ENCODE results near the gene HAAO. TPM values are rescaled to one million over a fixed set of nuclear protein-coding genes. Genes with fewer than 3 reads are reported as not detected.
A peak's percentile ranks its signal among the peaks of the same experiment; 100 is the strongest.

HAAO gene
- total RNA-seq, 1 donor from 2014 or later: 8.5 TPM

DNA sequence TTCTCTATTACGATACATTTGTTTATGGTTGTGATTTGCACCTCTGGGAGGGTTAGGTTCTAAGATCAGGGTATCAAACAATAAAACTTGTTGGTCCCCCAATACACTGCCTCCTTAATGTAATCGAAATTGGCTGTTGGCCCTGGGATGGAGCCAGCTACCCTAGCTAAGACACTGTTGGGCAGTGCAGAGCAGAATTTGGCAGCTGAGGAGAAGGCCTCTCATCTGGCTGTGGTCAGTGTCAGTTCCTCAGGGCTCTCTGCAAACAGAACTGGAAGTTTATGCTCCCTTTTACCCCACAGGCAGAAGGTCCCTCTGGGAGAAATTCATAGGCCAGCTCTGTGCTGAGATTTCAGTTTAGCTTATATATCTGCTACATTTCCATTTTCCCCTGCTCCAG lies 8.6 kb upstream of the HAAO start:
- H3K4me3 Mint-ChIP-seq (ENCODE audit: unreplicated experiment): no peak overlapping the region
- no peaks in the 10 kb centered on the region for H3K36me3 Mint-ChIP-seq (ENCODE audit: low read depth)
- no peaks in the 10 kb centered on the region for H3K27me3 Mint-ChIP-seq (ENCODE audit: low read depth)
- H3K4me1 Mint-ChIP-seq (ENCODE audit: low read depth): peaks cover 24% of the 10 kb centered on the region
- no peak for TF ChIP-seq CTCF (IDR thresholded peaks at IDR 0.05)
- peak overlapping the region; percentile 78 for H3K27ac Mint-ChIP-seq (ENCODE audit: unreplicated experiment)
- no peak for DNase-seq (ENCODE audit: low spot score)
- no peaks in the 10 kb centered on the region for H3K9me3 Mint-ChIP-seq (ENCODE audit: low read depth)

- Mint-ChIP-seq H3K9me3 (ENCODE audit: low read depth) (no peaks in the 10 kb centered on the region), H3K27me3 (ENCODE audit: low read depth) (no peaks in the 10 kb centered on the region), H3K36me3 (ENCODE audit: low read depth) (no peaks in the 10 kb centered on the region), H3K27ac (ENCODE audit: unreplicated experiment) (peak overlapping the region; percentile 78), H3K4me3 (ENCODE audit: unreplicated experiment) (no peak overlapping the region), H3K4me1 (ENCODE audit: low read depth) (peaks cover 29% of the 10 kb centered on the region)
- no peak for DNase-seq (ENCODE audit: low spot score)
- TF ChIP-seq CTCF (IDR thresholded peaks at IDR 0.05): no peak
Observed at GRCh38 chr2:42800461-42800962, 8.1 kb upstream of the HAAO start.

- DNase-seq (ENCODE audit: low spot score): no peak
- no peaks in the 10 kb centered on the region for H3K27me3 Mint-ChIP-seq (ENCODE audit: low read depth)
- no peak overlapping the region for H3K4me3 Mint-ChIP-seq (ENCODE audit: unreplicated experiment)
- no peaks in the 10 kb centered on the region for H3K36me3 Mint-ChIP-seq (ENCODE audit: low read depth)
- H3K9me3 Mint-ChIP-seq (ENCODE audit: low read depth): no peaks in the 10 kb centered on the region
- no peak overlapping the region for H3K27ac Mint-ChIP-seq (ENCODE audit: unreplicated experiment)
- no peak for TF ChIP-seq CTCF (IDR thresholded peaks at IDR 0.05)
- H3K4me1 Mint-ChIP-seq (ENCODE audit: low read depth): peaks cover 33% of the 10 kb centered on the region
Observed at GRCh38 chr2:42799881-42800280, 7.5 kb upstream of the HAAO start.

- no peak overlapping the region for H3K4me3 Mint-ChIP-seq (ENCODE audit: unreplicated experiment)
- H3K9me3 Mint-ChIP-seq (ENCODE audit: low read depth): no peaks in the 10 kb centered on the region
- no peak for TF ChIP-seq CTCF (IDR thresholded peaks at IDR 0.05)
- H3K27ac Mint-ChIP-seq (ENCODE audit: unreplicated experiment): no peak overlapping the region
- peaks cover 54% of the 10 kb centered on the region for H3K4me1 Mint-ChIP-seq (ENCODE audit: low read depth)
- H3K36me3 Mint-ChIP-seq (ENCODE audit: low read depth): no peaks in the 10 kb centered on the region
- no peak for DNase-seq (ENCODE audit: low spot score)
- no peaks in the 10 kb centered on the region for H3K27me3 Mint-ChIP-seq (ENCODE audit: low read depth)
Observed at GRCh38 chr2:42797281-42797680, 4.9 kb upstream of the HAAO start.

DNA sequence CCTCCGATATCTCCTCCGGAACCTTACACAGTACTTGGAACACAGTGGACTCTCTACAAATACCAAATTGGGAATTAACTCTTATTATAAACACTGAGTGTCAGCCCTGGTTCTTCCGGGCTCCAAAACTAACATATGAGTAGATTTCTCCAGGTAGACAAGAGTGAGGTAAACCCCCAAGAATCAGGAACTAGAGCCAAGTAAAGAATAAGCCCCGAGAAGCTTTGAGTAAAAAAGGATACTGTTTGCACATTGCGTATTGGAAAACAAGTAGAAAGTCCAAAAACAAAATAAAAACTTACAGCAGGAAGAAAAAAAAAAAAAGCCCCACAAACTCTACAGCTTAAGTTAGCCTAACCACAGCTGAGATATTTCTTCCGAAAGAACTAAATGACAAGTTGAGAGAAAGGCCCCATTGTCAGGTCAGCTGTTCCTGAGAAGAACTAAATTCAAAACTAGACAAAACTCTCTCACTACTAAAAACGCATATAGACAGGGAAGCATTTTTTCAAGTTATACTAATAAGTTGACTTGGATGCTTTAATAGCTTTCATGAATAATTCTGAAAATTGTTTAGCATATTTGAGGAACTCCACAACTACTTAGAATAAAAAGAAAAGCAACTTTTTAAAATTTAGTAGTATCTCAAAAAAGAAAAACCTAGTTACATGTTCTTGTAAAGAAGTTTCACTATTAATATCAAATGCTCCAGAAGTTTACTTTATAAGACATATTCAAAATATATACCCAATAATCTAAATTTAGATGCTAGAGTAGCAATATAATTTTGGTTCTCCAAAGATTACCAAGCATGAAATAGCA lies 4.3 kb upstream of the HAAO start:
- no peaks in the 10 kb centered on the region for H3K9me3 Mint-ChIP-seq (ENCODE audit: low read depth)
- H3K4me3 Mint-ChIP-seq (ENCODE audit: unreplicated experiment): no peak overlapping the region
- peak overlapping the region; percentile 85 for H3K27ac Mint-ChIP-seq (ENCODE audit: unreplicated experiment)
- no peak for TF ChIP-seq CTCF (IDR thresholded peaks at IDR 0.05)
- peaks cover 56% of the 10 kb centered on the region for H3K4me1 Mint-ChIP-seq (ENCODE audit: low read depth)
- no peaks in the 10 kb centered on the region for H3K36me3 Mint-ChIP-seq (ENCODE audit: low read depth)
- DNase-seq (ENCODE audit: low spot score): no peak
- no peaks in the 10 kb centered on the region for H3K27me3 Mint-ChIP-seq (ENCODE audit: low read depth)
